ENCODE data around the gene ANKRD37.
A peak's percentile ranks its signal among the peaks of the same experiment; 100 is the strongest.

Gene ANKRD37, protein sequence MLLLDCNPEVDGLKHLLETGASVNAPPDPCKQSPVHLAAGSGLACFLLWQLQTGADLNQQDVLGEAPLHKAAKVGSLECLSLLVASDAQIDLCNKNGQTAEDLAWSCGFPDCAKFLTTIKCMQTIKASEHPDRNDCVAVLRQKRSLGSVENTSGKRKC

DNA sequence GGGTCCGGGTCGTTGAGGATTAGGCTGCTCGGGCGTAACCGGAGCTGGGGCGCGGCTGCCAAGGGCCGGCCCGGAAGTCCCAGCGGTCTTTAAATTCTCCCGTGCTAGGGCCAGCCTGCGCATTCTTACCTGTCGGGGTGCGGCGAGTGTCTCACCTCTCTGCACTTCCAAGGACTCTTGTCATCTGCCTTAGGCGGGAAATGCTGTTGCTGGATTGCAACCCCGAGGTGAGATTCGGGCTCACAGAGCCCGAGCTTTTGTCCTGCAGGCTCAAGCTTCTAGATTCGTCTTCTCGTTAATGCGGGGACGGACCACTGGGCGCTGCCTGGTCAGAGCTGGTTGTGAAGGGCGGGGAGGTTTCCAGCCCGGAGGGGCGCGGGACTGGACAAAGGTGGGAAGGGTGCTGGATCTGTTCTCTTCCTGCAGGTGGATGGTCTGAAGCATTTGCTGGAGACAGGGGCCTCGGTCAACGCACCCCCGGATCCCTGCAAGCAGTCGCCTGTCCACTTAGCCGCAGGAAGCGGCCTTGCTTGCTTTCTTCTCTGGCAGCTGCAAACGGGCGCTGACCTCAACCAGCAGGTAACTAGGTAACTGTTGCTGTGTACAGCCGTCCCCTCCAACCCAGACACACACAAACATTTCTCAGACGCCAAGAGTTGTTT is at the start of gene ANKRD37:
ANKRD37 (plus strand) TSS at position 118 of the 662 bp plus-strand sequence; CDS start at position 201, 83 bp downstream.
- TF ChIP-seq, protein P1, sequence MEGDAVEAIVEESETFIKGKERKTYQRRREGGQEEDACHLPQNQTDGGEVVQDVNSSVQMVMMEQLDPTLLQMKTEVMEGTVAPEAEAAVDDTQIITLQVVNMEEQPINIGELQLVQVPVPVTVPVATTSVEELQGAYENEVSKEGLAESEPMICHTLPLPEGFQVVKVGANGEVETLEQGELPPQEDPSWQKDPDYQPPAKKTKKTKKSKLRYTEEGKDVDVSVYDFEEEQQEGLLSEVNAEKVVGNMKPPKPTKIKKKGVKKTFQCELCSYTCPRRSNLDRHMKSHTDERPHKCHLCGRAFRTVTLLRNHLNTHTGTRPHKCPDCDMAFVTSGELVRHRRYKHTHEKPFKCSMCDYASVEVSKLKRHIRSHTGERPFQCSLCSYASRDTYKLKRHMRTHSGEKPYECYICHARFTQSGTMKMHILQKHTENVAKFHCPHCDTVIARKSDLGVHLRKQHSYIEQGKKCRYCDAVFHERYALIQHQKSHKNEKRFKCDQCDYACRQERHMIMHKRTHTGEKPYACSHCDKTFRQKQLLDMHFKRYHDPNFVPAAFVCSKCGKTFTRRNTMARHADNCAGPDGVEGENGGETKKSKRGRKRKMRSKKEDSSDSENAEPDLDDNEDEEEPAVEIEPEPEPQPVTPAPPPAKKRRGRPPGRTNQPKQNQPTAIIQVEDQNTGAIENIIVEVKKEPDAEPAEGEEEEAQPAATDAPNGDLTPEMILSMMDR (conservative IDR thresholded peaks at IDR 0.05; ENCODE audit: low read depth, low read length) = peak; percentile 16
- peak; percentile 78 for DNase-seq (ENCODE audit: low read depth)
- peak within 1 kb of the TSS; percentile 77 for H3K4me3 ChIP-seq (ENCODE audit: low read depth, low read length)

DNA sequence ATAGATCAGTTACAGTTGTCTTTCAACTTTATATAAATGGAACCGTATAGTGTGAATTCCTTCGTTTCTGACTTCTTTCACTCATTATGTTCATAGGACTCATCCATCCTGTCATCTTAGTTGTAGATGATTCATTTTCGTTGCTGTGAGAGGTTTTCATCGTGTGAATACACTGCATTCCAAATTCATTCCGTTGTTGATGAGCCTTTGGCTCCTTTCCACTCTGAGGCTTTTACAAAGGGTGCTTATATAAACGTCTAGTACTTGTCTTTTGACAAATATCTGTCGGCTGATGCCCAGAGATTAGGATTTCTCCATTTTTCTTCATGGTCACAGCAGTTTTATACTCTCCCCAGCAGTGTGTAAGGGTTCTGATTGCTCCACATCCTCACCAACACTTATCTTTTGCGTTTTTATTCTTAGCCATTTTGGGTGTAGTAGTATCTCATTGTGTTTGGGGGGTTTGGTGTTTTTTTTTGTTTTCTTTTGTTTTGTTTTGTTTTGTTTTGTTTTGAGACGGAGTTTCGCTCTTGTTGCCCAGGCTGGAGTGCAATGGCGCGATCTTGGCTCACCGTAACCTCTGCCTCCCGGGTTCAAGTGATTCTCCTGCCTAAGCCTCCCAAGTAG is 49.6 kb upstream of the ANKRD37 start:
- peak; percentile 80 for DNase-seq (ENCODE audit: low read depth)
- TF ChIP-seq, protein P1 (conservative IDR thresholded peaks at IDR 0.05; ENCODE audit: low read depth, low read length) = no peak
- no peak overlapping the region for H3K4me3 ChIP-seq (ENCODE audit: low read depth, low read length)

DNA sequence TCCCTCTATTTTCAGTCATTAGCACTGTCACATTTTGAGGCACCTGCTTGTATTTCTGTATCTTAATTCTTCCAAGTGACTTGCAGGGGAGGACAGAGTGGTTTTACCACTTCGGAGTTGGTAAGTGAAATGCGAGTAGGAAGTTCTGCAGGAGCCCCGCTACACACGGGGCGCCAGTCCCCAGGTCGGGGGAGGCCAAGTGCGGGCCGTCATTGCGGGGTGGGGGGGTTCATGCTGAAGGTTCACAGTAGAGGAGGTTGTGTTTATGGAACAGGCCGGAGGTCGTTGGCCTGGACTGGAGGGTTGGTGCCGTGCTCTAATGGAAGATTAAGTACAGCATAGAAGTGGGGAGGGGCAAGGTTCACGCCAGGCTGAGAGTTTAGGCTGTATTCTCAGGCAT is 45.0 kb upstream of the ANKRD37 start:
- TF ChIP-seq, protein P1 (conservative IDR thresholded peaks at IDR 0.05; ENCODE audit: low read depth, low read length) = no peak
- no peak overlapping the region for H3K4me3 ChIP-seq (ENCODE audit: low read depth, low read length)
- DNase-seq (ENCODE audit: low read depth) = no peak

DNA sequence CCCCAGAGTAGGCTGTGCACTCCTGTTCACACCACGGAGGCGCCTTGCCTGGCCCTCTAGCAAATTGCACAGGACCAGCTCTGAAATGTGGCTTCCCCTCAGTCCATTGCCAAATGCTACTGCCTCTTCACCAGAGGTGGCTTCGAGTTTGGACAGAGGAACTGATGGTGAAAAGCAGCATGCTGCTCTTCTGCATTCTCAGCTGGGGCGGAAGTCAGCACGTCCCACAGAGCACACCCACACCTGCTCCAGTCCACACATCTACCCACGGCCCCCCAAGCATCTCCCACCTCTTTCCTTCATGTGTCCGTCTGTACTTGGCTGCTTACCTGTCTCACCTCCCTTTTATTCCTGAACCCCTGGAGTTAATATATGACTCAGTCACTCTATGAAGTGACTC is 44.4 kb upstream of the ANKRD37 start:
- H3K4me3 ChIP-seq (ENCODE audit: low read depth, low read length) = no peak overlapping the region
- TF ChIP-seq, protein P1 (conservative IDR thresholded peaks at IDR 0.05; ENCODE audit: low read depth, low read length) = no peak
- DNase-seq (ENCODE audit: low read depth) = no peak

DNA sequence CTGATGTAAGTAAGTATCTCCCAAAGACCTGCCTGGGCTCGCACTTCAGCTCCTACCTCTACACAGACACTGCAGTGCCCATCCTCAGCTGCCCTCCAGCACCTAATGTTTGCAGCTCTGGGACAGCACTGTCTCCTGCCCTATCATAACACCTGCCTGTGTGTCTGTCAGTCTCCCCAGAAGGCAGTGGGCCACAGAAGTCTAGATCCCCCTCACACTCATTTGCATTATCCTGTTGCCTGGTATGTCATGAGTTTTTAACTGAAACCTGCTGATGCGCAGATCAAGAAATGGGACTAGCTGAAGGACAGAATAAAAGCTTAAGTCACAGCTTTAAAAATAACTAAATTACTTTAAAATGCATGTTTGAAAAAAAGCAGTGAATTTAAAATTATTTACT is 43.9 kb upstream of the ANKRD37 start:
- DNase-seq (ENCODE audit: low read depth) = no peak
- TF ChIP-seq, protein P1 (conservative IDR thresholded peaks at IDR 0.05; ENCODE audit: low read depth, low read length) = no peak
- no peak overlapping the region for H3K4me3 ChIP-seq (ENCODE audit: low read depth, low read length)

DNA sequence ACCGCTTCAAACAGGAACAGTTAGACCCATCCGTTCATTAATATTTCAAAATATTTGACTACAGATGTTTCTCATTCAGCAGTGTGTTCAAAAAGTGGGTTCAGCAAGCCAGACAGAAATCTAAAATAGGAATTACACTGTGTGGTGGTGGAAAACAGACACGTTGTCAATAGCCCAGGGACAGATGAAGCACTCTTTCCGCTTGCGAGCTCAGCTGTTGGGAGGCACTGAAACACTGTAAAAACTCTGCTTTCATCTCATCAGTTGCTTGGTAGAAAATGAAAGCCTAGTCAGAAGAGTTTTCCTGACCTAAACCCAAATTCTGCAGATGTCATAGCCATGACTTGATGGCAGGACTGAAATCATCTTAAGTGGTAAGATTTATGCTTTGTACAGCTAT is 39.4 kb upstream of the ANKRD37 start:
- TF ChIP-seq, protein P1 (conservative IDR thresholded peaks at IDR 0.05; ENCODE audit: low read depth, low read length) = no peak
- DNase-seq (ENCODE audit: low read depth) = peak; percentile 16
- no peak overlapping the region for H3K4me3 ChIP-seq (ENCODE audit: low read depth, low read length)

Data from choroid plexus epithelial cell (primary cell).